GM19025 (cell line): ENCODE data around the gene FHOD3.

ENCODE experiments used
- ATAC-seq: cut with Tn5 transposase; IDR thresholded peaks from one replicate; pipeline ENCODE4 v1.9.1; 2021; ENCODE audit warnings: mild to moderate bottlenecking, low read depth, moderate library complexity; ENCODE audit not compliant: unreplicated experiment

FHOD3 gene

GRCh38 chr18:36377626-36378025 is 80.1 kb downstream of the FHOD3 start:
- no peak for ATAC-seq

DNA sequence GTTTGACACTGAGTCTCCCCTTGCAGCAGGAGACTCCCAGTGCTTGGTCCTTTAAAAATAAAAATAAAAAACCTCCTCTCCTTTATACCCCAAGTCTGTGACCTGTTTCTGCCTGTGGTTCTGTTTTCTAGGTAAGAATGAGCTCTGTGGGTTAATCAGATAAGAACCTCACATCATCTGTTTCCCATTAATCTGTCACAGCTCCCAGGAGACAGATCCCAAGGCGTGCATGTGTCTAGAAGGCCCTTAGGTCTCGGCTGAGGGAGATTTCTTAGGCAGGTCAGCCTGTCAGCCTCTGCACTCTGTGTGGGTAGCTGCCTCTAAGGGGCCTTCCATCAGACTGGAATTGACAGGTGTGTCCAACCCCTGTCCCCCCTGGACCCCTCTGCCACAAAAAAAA is 80.7 kb downstream of the FHOD3 start:
- no peak for ATAC-seq

DNA sequence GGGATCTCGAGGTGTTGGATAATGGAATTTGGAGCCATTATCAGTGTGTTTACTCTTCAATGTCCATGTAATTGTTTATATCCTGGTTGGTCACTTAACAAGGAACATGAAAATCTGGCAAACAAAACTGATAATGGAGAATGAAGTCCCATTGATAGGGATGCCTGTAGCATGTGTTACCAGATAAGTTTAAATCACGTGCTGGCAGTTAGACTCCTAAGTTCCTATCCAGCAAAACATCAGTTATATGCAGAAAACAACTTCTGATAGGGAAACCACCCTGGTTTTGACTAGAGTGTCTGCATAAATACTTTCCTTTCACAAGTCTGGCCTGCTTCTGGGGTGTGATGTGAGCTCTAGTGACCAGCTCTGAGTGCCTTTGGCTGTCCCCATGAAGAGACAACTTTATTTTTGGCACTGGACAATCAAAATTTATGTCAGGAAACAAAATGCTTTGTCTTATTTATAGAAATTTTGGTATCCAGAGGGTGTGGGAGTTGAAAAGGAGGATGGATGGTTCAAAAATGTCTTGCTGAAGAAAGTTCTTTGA is 82.0 kb downstream of the FHOD3 start:
- ATAC-seq, result no peak

DNA sequence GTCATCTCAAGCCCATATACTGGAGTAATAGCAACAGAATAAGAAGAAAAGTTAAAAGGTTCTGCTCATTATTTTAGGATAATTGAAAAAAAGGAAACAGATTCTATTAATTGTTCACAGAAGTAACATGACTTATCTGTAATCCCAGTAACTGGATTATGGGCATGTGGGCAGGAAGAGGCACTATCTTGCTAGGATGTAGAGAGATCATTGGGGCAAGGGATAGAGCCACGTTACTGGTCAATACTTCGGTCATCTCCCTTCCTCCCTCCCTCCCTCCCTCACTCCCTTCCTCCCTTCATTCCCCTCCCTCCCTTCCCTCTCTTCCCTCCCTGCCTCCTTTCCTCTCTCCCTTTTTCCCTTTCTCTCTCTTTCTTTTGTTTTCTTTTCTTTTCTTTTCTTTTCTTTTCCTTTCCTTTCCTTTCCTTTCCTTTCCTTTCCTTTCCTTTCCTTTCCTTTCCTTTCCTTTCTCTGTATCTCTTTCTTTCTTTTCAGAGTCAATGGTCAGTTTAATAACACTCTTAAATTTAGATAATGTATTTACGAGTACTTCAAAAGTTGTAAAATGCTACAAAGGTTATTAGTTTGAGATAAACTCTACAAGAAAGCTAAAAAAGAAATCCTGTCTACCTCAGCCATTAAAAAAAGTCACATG is 82.8 kb downstream of the FHOD3 start:
- ATAC-seq, result no peak

GRCh38 chr18:36381075-36381474 is 83.6 kb downstream of the FHOD3 start:
- ATAC-seq, result no peak

DNA sequence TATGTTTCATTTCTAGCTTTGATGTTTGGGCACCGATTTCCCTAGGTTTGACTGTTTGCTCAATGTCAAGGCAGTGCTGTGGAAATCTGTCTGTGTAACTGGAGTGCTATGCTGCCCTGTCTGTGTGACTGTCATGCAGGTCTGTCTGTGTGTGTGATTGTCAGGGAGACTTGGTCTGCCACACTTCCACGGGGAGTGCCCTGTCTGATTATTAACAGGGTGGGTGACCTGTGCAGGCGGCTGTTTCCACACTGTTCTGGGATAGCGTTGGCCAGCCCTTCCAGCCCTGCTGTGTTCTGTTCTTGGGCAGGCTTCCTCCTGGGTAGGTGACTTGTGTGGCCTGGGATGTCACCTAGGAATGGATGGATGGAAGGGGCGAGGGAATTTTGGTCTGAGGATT is 85.3 kb downstream of the FHOD3 start:
- ATAC-seq, result no peak

- no peak for ATAC-seq
Observed at GRCh38 chr18:36386150-36386920, 88.8 kb downstream of the FHOD3 start.

- ATAC-seq, result no peak
Observed at GRCh38 chr18:36387310-36387709, 89.8 kb downstream of the FHOD3 start.

- no peak for ATAC-seq
Observed at GRCh38 chr18:36388310-36388709, 90.8 kb downstream of the FHOD3 start.

DNA sequence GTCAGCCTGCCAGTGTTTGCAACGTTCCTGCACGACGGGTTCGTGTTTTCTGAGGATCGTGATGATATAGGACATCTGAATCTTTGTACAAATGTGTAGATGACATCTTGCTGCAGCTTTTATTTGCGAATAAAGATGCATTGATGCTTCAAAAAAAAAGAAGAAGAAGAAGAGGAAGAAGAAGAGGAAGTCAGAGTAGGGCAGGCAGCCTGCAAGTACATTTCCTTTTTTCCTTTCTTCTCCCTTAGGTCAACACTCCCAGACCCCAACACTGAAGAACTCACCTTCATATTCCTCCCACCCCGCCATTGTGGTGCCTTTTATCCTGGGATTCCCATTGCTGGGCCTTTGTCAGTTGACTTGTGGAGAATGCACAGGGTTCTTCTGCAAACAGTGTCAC is 91.5 kb downstream of the FHOD3 start:
- ATAC-seq, result no peak

GRCh38 chr18:36389811-36390581 is 92.5 kb downstream of the FHOD3 start:
- ATAC-seq, result no peak

DNA sequence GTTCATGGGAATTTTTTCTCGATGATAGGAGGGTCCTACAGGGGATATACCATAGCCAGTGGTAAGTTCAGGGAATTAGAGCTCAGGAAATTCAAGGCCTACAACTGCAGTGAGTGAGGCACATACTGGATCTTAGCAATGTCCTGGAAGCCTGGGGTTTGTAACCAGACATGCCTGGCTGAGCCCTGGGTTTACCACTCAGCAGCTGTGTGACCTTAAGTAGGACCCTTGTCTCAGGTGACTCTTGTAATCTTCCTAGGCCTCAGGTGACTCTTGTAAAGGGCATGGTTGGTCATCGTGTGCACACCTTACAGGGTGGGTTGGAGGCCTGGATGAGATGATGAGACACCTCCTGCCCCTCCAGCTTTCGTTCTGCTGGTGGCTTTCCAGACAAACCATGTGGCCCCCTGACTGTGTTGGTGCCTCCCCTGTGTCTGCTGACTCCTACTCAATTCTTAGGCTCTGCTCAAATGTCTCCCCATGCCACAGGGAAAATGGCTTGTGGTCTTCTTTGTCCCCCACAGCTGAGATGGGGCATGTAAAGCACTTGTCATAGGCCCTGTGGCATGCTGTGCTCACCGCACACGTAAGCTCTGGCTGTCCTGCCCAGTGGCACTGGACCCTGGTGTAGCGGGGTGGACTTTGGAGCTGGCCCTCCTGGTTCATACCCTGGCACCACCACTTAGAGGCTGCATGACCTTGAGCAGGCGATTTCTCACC is 94.1 kb downstream of the FHOD3 start:
- ATAC-seq, result no peak

DNA sequence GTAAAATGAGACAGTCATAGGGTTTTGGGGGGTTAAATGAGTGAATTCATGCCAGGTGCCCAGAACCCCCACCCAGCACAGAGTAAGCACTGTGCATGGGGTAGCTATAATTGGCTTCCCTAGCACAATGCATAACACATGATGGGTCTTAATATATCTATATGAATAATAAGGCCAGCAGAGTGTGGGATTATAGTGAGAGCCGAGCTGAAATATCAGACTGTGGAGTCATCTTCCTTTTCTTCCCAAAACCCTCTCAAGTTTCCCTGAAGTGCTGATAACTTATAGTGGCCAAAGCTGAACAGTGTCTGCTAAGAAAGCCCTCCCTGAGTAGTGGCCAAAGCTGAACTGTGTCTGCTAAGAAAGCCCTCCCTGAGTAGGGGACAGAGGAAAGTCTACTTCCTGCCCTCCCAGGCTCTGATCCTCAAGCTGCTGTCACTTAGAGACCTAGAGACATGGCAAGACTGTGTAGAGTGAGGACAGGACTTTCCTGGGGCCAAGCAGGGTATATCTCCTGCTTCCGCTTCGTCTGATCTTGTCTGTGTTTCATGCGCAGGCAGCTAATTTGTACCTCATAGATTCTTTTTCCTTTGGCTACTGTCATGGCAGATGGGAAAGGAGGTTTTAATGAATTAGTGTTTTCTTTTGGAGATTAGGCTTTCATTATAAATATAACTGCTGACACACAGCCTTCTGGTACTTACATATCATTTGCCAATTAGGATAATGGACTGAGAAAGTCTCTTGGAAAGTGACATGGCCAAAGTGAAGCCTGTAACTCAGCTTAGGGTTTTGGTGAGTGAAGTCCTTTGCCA is 94.9 kb downstream of the FHOD3 start:
- no peak for ATAC-seq

DNA sequence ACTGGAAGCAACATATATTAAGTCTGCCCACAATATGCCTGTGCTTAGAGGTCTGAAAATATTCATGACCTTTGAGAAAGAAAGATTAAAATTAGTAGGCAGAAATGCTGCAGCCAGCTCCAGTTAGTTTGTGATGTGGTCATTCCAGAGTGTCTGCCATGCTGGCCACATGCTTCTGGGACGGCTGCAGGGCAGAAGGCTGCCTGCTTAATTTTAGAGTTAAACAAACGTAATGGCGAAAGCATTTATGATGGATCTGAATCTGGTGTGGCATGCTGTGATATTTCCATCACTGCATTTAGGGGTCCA is 95.4 kb downstream of the FHOD3 start:
- ATAC-seq, result no peak

DNA sequence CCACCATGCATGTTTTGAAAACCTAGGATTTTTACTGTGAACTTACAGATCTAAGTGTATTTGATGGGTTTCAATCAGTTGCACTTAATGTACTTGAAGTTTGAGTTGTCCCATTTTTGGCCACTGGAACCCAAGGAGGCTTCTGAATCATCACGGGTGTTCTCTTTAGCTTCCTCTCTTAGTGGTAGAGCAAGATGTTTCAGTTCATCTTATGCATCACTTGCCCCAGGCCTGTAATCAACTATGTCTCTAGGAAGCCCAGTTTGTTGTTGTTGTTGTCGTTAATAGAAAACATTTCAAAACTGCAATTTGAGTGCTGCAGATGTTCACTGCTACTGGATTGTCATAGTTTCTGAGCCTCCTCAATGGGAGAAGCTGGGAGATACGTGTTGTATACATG is 97.0 kb downstream of the FHOD3 start:
- no peak for ATAC-seq

DNA sequence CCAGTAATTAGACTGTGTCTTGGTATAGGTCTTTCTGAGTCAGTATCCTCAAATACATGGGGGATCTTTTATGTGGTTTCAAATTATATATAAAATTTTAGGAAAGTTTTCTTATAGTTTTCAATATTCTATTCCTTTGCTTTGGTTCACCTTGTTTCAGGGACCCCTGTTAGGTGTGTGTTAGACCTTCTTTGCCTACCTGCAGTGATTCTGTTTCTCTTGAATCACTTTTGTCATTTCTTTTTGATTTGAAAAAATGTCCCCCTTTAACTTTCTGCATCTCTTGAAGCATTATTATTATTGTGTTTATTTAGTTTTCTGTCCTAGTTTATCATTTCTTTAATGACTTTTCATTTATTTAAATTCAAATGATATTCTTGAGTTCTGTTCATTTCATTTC is 98.7 kb downstream of the FHOD3 start:
- no peak for ATAC-seq

- no peak for ATAC-seq
Observed at GRCh38 chr18:36397033-36397432, 99.5 kb downstream of the FHOD3 start.

DNA sequence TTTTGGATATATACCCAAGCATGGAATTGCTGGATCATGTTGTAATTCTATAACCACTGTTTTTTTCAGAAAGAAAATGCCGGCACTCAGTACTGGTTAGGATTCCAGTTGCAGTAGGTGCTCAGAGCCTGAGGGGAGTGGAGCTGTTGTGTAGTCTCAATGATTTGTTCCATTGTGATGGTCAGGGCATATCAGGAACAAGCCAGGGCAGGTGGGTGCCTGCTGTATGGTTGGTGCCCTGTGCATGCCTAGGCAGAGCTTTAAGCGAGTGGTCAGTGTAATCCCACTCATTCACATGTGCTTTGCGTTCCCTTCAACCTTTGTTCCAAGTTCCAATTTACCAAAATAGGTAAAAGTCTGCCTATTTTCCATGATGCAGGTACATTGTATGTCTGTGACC is 100.9 kb downstream of the FHOD3 start:
- no peak for ATAC-seq

GRCh38 chr18:36399055-36399454 is 101.5 kb downstream of the FHOD3 start:
- no peak for ATAC-seq

DNA sequence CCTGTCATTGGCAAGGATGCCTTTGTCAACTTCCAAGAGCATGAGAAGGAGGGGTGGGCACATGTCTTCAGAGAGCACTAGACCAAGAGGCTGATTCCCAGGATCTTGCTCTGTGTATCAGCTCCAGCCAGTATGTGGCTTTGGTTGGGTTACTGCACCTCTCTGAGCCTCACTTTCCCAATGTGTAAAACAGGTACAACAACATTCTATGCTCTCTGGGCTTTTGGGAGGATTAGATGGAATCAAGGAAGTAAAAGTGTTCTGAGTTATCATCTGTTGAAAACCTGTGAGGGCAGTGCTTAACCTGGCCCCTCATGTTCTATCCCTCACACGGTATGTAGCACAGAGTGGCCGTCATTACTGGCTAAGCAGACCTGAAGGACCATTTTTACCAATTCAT is 103.9 kb downstream of the FHOD3 start:
- no peak for ATAC-seq
